Measurements from ENCODE around the gene MLLT3.

DNA sequence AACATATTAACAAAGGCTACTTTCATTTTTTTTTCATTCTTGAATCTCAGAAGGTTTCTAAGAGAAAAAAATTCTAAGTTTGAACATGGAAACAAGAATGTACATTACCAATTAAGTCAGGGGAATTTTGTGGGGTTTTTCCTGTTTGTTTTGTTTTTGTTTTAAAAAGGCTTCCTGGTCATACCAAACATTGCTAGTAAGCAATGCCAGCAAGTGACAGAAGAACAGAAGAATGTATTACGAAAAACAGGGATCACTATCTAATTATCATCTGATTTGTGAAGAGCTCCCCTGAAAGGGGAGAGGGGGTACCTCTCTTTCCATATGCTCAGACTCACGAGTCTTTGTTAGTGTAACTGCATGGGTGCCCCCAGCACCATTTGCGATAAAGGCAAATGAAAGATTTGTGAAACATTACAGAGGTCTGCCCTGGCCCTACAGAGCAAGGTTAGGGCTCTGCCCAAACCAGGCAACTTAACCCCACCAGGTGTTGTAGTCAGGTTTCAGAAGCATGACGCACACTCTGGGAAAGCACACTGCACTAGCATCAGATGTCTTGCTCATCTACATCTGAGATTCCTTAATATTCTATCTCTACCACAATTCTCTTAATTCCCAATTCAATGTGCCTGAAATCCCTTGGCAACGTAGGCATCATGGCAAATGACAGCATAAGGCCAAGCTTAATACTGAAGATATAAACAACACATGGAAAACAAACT is 268.2 kb downstream of the MLLT3 start:
- TF ChIP-seq CTCF (conservative IDR thresholded peaks at IDR 0.05) (no peak), EZH2 (IDR thresholded peaks at IDR 0.05; ENCODE audit: low read depth) (no peak)
